HepG2 (cell line): ENCODE measurements around the gene SSBP4. TPM values are rescaled to one million over a fixed set of nuclear protein-coding genes. Genes with fewer than 3 reads are reported as not detected.

ENCODE experiments used
- ASH2L ChIP-seq: fragments of 300-600, 200-600 bp; sonication (generic); IDR thresholded peaks from 2 replicates; pipeline ENCODE4 v1.7.0; 2017; ENCODE audit warnings: low read depth, mild to moderate bottlenecking, moderate library complexity, mixed read lengths, low read length; ENCODE audit not compliant: insufficient read length
- EP300 ChIP-seq, 3 experiments: sonication (generic) in 1 of 3; formaldehyde crosslinking in 1 of 3; IDR thresholded peaks; 2 replicates each; pipeline versions ENCODE4 v1.5.1 to v1.6.1; 2011 to 2020; ENCODE audit warnings: low read depth in 2 of 3, low read length in 2 of 3, borderline replicate concordance in 1 of 3, improper control_type of control experiment in 1 of 3, mild to moderate bottlenecking in 1 of 3, missing genetic modification reagents in 1 of 3, moderate library complexity in 1 of 3
- GTF2F1 ChIP-seq: fragments of 150-350 bp; IDR thresholded peaks from 2 replicates; pipeline ENCODE4 v1.6.1; 2014; ENCODE audit warnings: low read length
- HES4 ChIP-seq: sonication (generic); formaldehyde crosslinking; IDR thresholded peaks from 2 replicates; pipeline ENCODE4 v1.9.0; 2021; ENCODE audit warnings: mild to moderate bottlenecking, missing genetic modification reagents, borderline replicate concordance
- MAFG ChIP-seq: sonication (generic); formaldehyde crosslinking; IDR thresholded peaks from 2 replicates; pipeline ENCODE4 v1.5.1; 2020; ENCODE audit warnings: mild to moderate bottlenecking, missing genetic modification reagents
- NR2F1 ChIP-seq, 2 experiments: fragments of 450-650 bp in 1 of 2; formaldehyde crosslinking in 1 of 2; IDR thresholded peaks; 2 replicates each; pipeline versions ENCODE4 v1.5.0 to v1.6.1; 2016 to 2020; ENCODE audit warnings: mild to moderate bottlenecking in 1 of 2, missing compliant biosample characterization in 1 of 2, missing genetic modification reagents in 1 of 2, moderate library complexity in 1 of 2
- SRSF1 ChIP-seq: fragments of 200-400 bp; formaldehyde crosslinking; optimal IDR thresholded peaks from 2 replicates; pipeline ENCODE3; 2017; ENCODE audit warnings: mild to moderate bottlenecking, low read depth, low read length, moderate library complexity
- SYNCRIP ChIP-seq: fragments of 200-400 bp; formaldehyde crosslinking; IDR thresholded peaks from 2 replicates; pipeline ENCODE4 v1.6.1; 2018; ENCODE audit warnings: mild to moderate bottlenecking, low read depth, low read length; ENCODE audit not compliant: insufficient read depth
- ZFYVE20 ChIP-seq: sonication (generic); formaldehyde crosslinking; IDR thresholded peaks from 2 replicates; pipeline ENCODE4 v1.8.0; 2023; ENCODE audit warnings: low read depth, mild to moderate bottlenecking, moderate library complexity, missing genetic modification reagents, borderline replicate concordance
- ZNF225 ChIP-seq: sonication (generic); formaldehyde crosslinking; IDR thresholded peaks from 2 replicates; pipeline ENCODE4 v1.4.0; 2020; ENCODE audit warnings: mild to moderate bottlenecking, missing genetic modification reagents
- ZNF253 ChIP-seq: sonication (generic); formaldehyde crosslinking; IDR thresholded peaks from 2 replicates; pipeline ENCODE4 v1.8.0; 2022; ENCODE audit warnings: mild to moderate bottlenecking, missing genetic modification reagents, borderline replicate concordance
- ZNF333 ChIP-seq: sonication (generic); formaldehyde crosslinking; IDR thresholded peaks from 2 replicates; pipeline ENCODE4 v1.4.0; 2020; ENCODE audit warnings: mild to moderate bottlenecking, missing genetic modification reagents, borderline replicate concordance
- ZNF335 ChIP-seq: sonication (generic); formaldehyde crosslinking; IDR thresholded peaks from 2 replicates; pipeline ENCODE4 v1.4.0; 2020; ENCODE audit warnings: missing genetic modification reagents
- ZNF383 ChIP-seq: sonication (generic); formaldehyde crosslinking; IDR thresholded peaks from 2 replicates; pipeline ENCODE4 v1.4.0; 2020; ENCODE audit warnings: missing genetic modification reagents, mild to moderate bottlenecking, borderline replicate concordance
- ZNF431 ChIP-seq: sonication (generic); formaldehyde crosslinking; IDR thresholded peaks from 2 replicates; pipeline ENCODE4 v1.9.0; 2022; ENCODE audit warnings: missing genetic modification reagents, low read depth, mild to moderate bottlenecking, borderline replicate concordance
- ZNF484 ChIP-seq: sonication (generic); formaldehyde crosslinking; IDR thresholded peaks from 2 replicates; pipeline ENCODE4 v1.5.1; 2020; ENCODE audit warnings: mild to moderate bottlenecking, low read depth, missing genetic modification reagents, borderline replicate concordance
- ZNF616 ChIP-seq: sonication (generic); formaldehyde crosslinking; IDR thresholded peaks from 2 replicates; pipeline ENCODE4 v1.5.0; 2020; ENCODE audit warnings: low read depth, mild to moderate bottlenecking, missing genetic modification reagents
- ZNF772 ChIP-seq: sonication (generic); formaldehyde crosslinking; IDR thresholded peaks from 2 replicates; pipeline ENCODE4 v1.5.0; 2020; ENCODE audit warnings: mild to moderate bottlenecking, missing genetic modification reagents
- ZNF776 ChIP-seq: sonication (generic); formaldehyde crosslinking; IDR thresholded peaks from 2 replicates; pipeline ENCODE4 v1.4.0; 2020; ENCODE audit warnings: mild to moderate bottlenecking, missing genetic modification reagents
- ZNF788 ChIP-seq: sonication (generic); formaldehyde crosslinking; IDR thresholded peaks from 2 replicates; pipeline ENCODE4 v1.5.0; 2020; ENCODE audit warnings: mild to moderate bottlenecking, missing genetic modification reagents, borderline replicate concordance
- ZSCAN12 ChIP-seq: sonication (generic); formaldehyde crosslinking; IDR thresholded peaks from 2 replicates; pipeline ENCODE4 v1.9.0; 2021; ENCODE audit warnings: mild to moderate bottlenecking, missing genetic modification reagents
- polyA plus RNA-seq, 8 experiments: library from polyadenylated mRNA; depleted of rRNA in 3 of 8; stranded (reverse) in 7 of 8; unstranded in 1 of 8; fragments of >200 nt; fragmentation: Illumina TruSeq in 4 of 8; extraction: Trizol in 4 of 8; gene quantifications; 2 replicates each; pipeline versions ENCODE4 v1.2.1 to v1.2.3, GENCODE V29; 2011 to 2016; ENCODE audit warnings: low read depth in 4 of 8, missing spikeins in 1 of 8, mixed read lengths in 1 of 8; ENCODE audit not compliant: insufficient read depth in 1 of 8
- total RNA-seq, 5 experiments: library from RNA; depleted of rRNA; stranded (reverse); fragments of >200 nt; fragmentation: Illumina TruSeq; extraction: Trizol; gene quantifications; 2 replicates each; pipeline ENCODE4 v1.2.3, GENCODE V29; 2016; ENCODE audit warnings: low read depth in 1 of 5
- TF ChIP-seq, protein P1 (sequence below): sonication (generic); formaldehyde crosslinking; IDR thresholded peaks from 2 replicates; pipeline ENCODE4 v1.8.0; 2022; ENCODE audit warnings: missing genetic modification reagents, mild to moderate bottlenecking, borderline replicate concordance
- TF ChIP-seq, protein P2 (sequence below): sonication (generic); formaldehyde crosslinking; IDR thresholded peaks from 2 replicates; pipeline ENCODE4 v1.4.0; 2020; ENCODE audit warnings: mild to moderate bottlenecking, missing genetic modification reagents
- TF ChIP-seq, protein P3 (sequence below): sonication (generic); formaldehyde crosslinking; IDR thresholded peaks from 2 replicates; pipeline ENCODE4 v1.8.0; 2022; ENCODE audit warnings: mild to moderate bottlenecking, missing genetic modification reagents

SSBP4 gene
- total and polyA plus RNA-seq, 2 of the 13 experiments (the other 11 are each of a cell fraction or from before 2014, with no cell fraction given), result 20.8 to 39.5 TPM

DNA sequence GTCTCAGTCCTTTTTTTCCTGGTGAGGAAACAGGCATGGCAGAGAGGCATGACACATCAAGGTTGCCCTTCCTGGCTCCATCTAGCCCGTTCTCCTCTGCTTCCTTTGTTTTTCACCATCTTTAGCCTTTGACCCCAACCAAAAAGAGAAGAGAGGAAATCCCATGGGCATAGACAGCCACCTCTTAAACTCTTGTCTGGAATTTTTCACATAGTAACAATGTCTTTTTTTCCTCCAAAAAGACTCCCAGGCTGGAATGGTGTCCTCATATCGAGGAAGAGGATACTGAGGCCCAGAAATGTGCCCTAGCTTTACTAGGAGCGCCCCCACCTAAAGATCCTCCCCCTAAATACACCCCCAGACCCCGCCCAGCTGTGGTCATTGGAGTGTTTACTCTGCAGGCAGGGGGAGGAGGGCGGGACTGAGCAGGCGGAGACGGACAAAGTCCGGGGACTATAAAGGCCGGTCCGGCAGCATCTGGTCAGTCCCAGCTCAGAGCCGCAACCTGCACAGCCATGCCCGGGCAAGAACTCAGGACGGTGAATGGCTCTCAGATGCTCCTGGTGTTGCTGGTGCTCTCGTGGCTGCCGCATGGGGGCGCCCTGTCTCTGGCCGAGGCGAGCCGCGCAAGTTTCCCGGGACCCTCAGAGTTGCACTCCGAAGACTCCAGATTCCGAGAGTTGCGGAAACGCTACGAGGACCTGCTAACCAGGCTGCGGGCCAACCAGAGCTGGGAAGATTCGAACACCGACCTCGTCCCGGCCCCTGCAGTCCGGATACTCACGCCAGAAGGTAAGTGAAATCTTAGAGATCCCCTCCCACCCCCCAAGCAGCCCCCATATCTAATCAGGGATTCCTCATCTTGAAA is 33.3 kb upstream of the SSBP4 start, which contains the start of gene GDF15 (continued):
- TF ChIP-seq ZNF383 (CRISPR knock-in tag), result peak; percentile 91; the same call in 1 of the 2 replicates
- TF ChIP-seq HES4 (CRISPR knock-in tag), result no peak; the same call in 1 of the 2 replicates
- peak; percentile 83; the same call in 1 of the 2 replicates for TF ChIP-seq ZNF225 (CRISPR knock-in tag)
- no peak for TF ChIP-seq ZNF776 (CRISPR knock-in tag)
- TF ChIP-seq SRSF1, result peak; percentile 86
- peak; percentile 75 to 89 for TF ChIP-seq EP300 (IDR thresholded peaks at IDR 0.05; ENCODE audit: low read depth in 2 of 2, low read length in 2 of 2)
- peak; percentile 61 for TF ChIP-seq EP300 (CRISPR knock-in tag; IDR thresholded peaks at IDR 0.05; ENCODE audit: borderline replicate concordance)
- TF ChIP-seq ZNF772, result peak; percentile 87
- peak; percentile 75 for TF ChIP-seq ASH2L
- no peak for TF ChIP-seq ZNF333 (CRISPR knock-in tag)
- TF ChIP-seq, protein P1, sequence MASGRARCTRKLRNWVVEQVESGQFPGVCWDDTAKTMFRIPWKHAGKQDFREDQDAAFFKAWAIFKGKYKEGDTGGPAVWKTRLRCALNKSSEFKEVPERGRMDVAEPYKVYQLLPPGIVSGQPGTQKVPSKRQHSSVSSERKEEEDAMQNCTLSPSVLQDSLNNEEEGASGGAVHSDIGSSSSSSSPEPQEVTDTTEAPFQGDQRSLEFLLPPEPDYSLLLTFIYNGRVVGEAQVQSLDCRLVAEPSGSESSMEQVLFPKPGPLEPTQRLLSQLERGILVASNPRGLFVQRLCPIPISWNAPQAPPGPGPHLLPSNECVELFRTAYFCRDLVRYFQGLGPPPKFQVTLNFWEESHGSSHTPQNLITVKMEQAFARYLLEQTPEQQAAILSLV (CRISPR knock-in tag), result peak; percentile 24; the same call in 1 of the 2 replicates
- no peak for TF ChIP-seq ZFYVE20 (CRISPR knock-in tag)
- peak; percentile 72 for TF ChIP-seq ZNF616
- TF ChIP-seq ZNF253 (CRISPR knock-in tag), result no peak
- TF ChIP-seq, protein P2, sequence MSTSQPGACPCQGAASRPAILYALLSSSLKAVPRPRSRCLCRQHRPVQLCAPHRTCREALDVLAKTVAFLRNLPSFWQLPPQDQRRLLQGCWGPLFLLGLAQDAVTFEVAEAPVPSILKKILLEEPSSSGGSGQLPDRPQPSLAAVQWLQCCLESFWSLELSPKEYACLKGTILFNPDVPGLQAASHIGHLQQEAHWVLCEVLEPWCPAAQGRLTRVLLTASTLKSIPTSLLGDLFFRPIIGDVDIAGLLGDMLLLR (CRISPR knock-in tag), result no peak; the same call in 1 of the 2 replicates
- no peak for TF ChIP-seq ZNF484 (CRISPR knock-in tag)
- no peak for TF ChIP-seq SYNCRIP
- peak; percentile 94 for TF ChIP-seq GTF2F1
- TF ChIP-seq, protein P3, sequence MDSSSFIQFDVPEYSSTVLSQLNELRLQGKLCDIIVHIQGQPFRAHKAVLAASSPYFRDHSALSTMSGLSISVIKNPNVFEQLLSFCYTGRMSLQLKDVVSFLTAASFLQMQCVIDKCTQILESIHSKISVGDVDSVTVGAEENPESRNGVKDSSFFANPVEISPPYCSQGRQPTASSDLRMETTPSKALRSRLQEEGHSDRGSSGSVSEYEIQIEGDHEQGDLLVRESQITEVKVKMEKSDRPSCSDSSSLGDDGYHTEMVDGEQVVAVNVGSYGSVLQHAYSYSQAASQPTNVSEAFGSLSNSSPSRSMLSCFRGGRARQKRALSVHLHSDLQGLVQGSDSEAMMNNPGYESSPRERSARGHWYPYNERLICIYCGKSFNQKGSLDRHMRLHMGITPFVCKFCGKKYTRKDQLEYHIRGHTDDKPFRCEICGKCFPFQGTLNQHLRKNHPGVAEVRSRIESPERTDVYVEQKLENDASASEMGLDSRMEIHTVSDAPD (CRISPR knock-in tag), result no peak; the same call in 1 of the 2 replicates
- TF ChIP-seq MAFG (CRISPR knock-in tag), result no peak
- TF ChIP-seq ZNF431 (CRISPR knock-in tag), result peak; percentile 62; the same call in 1 of the 2 replicates
- peak; percentile 93 for TF ChIP-seq ZSCAN12 (CRISPR knock-in tag)
- TF ChIP-seq ZNF335 (CRISPR knock-in tag), result peak; percentile 79
- peak; percentile 88; the same call in 1 of the 2 replicates for TF ChIP-seq ZNF788 (CRISPR knock-in tag)
- peak; percentile 13 to 74; a peak in 2 of 4 replicates for TF ChIP-seq NR2F1 (CRISPR knock-in tag; IDR thresholded peaks at IDR 0.05)
